CD14-positive monocyte (primary cell): Measurements from ENCODE around the gene SOX5. TPM values are rescaled to one million over a fixed set of nuclear protein-coding genes. Genes with fewer than 3 reads are reported as not detected.

Experiments
- DNase-seq, 3 donors: peaks; one replicate each; pipeline ENCODE4 v3.0.0-alpha.2; 2011 to 2022
- H2AFZ ChIP-seq: 2 replicates; pipeline ENCODE4 v1.6.0; 2012; ENCODE audit warnings: mild to moderate bottlenecking, low read depth, low read length, inconsistent platforms; ENCODE audit not compliant: insufficient read depth, poor library complexity, severe bottlenecking
- H3K27ac ChIP-seq, 2 donors: 1 replicate in 1 of 2; 2 replicates in 1 of 2; pipeline ENCODE4 v1.5.1; 2012 to 2013; ENCODE audit warnings: low read length in 2 of 2, control low read depth in 1 of 2, inconsistent platforms in 1 of 2, low read depth in 1 of 2, mild to moderate bottlenecking in 1 of 2
- H3K27me3 ChIP-seq, 2 donors: one replicate each; pipeline versions ENCODE4 v1.6.0 to v1.6.1; 2011 to 2013; ENCODE audit warnings: low read length in 2 of 2; ENCODE audit not compliant: control insufficient read depth in 2 of 2, insufficient read depth in 2 of 2
- H3K36me3 ChIP-seq, 2 donors: replicated peaks in 1 of 2; 1 replicate in 1 of 2; 2 replicates in 1 of 2; pipeline versions ENCODE4 v1.5.1 to v1.6.1; 2012 to 2013; ENCODE audit warnings: low read length in 2 of 2, control low read depth in 1 of 2, inconsistent platforms in 1 of 2, mild to moderate bottlenecking in 1 of 2; ENCODE audit not compliant: insufficient read depth in 2 of 2, control insufficient read depth in 1 of 2
- H3K4me1 ChIP-seq, 2 donors: 1 replicate in 1 of 2; 2 replicates in 1 of 2; pipeline versions ENCODE4 v1.5.1 to v1.6.1; 2012 to 2013; ENCODE audit warnings: low read length in 2 of 2, control low read depth in 1 of 2, inconsistent platforms in 1 of 2, mild to moderate bottlenecking in 1 of 2, moderate library complexity in 1 of 2; ENCODE audit not compliant: insufficient read depth in 2 of 2, control insufficient read depth in 1 of 2
- H3K4me2 ChIP-seq: replicated peaks from 2 replicates; pipeline ENCODE3; 2012; ENCODE audit warnings: low read length, moderate library complexity, mild to moderate bottlenecking; ENCODE audit not compliant: poor library complexity, severe bottlenecking; ENCODE audit errors: extremely low read depth
- H3K4me3 ChIP-seq, 3 experiments: fragments of 200-600 bp in 1 of 3; sonication (generic) in 1 of 3; replicated peaks in 1 of 3; 1 replicate in 2 of 3; 2 replicates in 1 of 3; pipeline ENCODE4 v1.5.1; 2011 to 2013; ENCODE audit warnings: low read length in 3 of 3, mild to moderate bottlenecking in 3 of 3, control low read depth in 2 of 3, low read depth in 2 of 3, inconsistent platforms in 1 of 3, moderate library complexity in 1 of 3
- H3K79me2 ChIP-seq: 2 replicates; pipeline ENCODE4 v1.6.0; 2012; ENCODE audit warnings: mild to moderate bottlenecking, control low read depth, inconsistent platforms, low read length, moderate library complexity; ENCODE audit not compliant: insufficient read depth
- H3K9ac ChIP-seq: 2 replicates; pipeline ENCODE4 v1.6.0; 2017; ENCODE audit warnings: low read length, mild to moderate bottlenecking; ENCODE audit not compliant: insufficient read depth, poor library complexity, severe bottlenecking
- H3K9me3 ChIP-seq, 2 donors: replicated peaks in 1 of 2; 1 replicate in 1 of 2; 2 replicates in 1 of 2; pipeline versions ENCODE4 v1.5.1 to v1.6.1; 2012 to 2013; ENCODE audit warnings: low read length in 2 of 2, control low read depth in 1 of 2; ENCODE audit not compliant: control insufficient read depth in 1 of 2, insufficient read depth in 1 of 2
- H4K20me1 ChIP-seq: 2 replicates; pipeline ENCODE4 v1.6.0; 2012; ENCODE audit warnings: mild to moderate bottlenecking, low read length, control low read depth, moderate library complexity; ENCODE audit not compliant: insufficient read depth
- H3K27ac Mint-ChIP-seq, 7 donors: one replicate each; pipeline ENCODE4 v1.8.0; 2020; ENCODE audit warnings: mild to moderate bottlenecking in 7 of 7, mixed read lengths in 7 of 7, moderate library complexity in 6 of 7, inconsistent platforms in 2 of 7
- H3K27me3 Mint-ChIP-seq, 3 donors: one replicate each; pipeline ENCODE4 v1.8.0; 2021 to 2022; ENCODE audit warnings: low read depth in 3 of 3, mild to moderate bottlenecking in 3 of 3, mixed read lengths in 3 of 3, moderate library complexity in 3 of 3, inconsistent platforms in 1 of 3
- H3K36me3 Mint-ChIP-seq, 2 donors: one replicate each; pipeline ENCODE4 v1.8.0; 2020; ENCODE audit warnings: mixed read lengths in 2 of 2, inconsistent platforms in 1 of 2, mild to moderate bottlenecking in 1 of 2
- H3K4me1 Mint-ChIP-seq: one replicate; pipeline ENCODE4 v1.8.0; 2020; ENCODE audit warnings: mild to moderate bottlenecking, mixed read lengths
- H3K4me3 Mint-ChIP-seq, 2 donors: one replicate each; pipeline ENCODE4 v1.8.0; 2020; ENCODE audit warnings: mild to moderate bottlenecking in 2 of 2, mixed read lengths in 2 of 2, moderate library complexity in 1 of 2
- H3K9me3 Mint-ChIP-seq, 7 donors: one replicate each; pipeline ENCODE4 v1.8.0; 2020 to 2022; ENCODE audit warnings: mixed read lengths in 7 of 7, mild to moderate bottlenecking in 6 of 7, moderate library complexity in 6 of 7, inconsistent platforms in 2 of 7
- WGBS: methylation state at CpG from one replicate; pipeline ENCODE4 v1.1.5; 2013; ENCODE audit warnings: missing lambda C conversion rate; ENCODE audit not compliant: insufficient coverage; 5-methylcytosine and 5-hydroxymethylcytosine counted together
- intact Hi-C, 2 donors: fragments of 100-400 bp; cut with micrococcal nuclease; formaldehyde crosslinking; loops; one replicate each; pipeline versions ENCODE4 v1.15.0 to v1.15.1; 2023
- polyA plus RNA-seq, 3 donors: library from polyadenylated mRNA; depleted of rRNA in 1 of 3; unstranded in 2 of 3; stranded (reverse) in 1 of 3; fragments of 300-500 nt in 2 of 3; fragments of >200 nt in 1 of 3; fragmentation: Illumina TruSeq in 2 of 3; gene quantifications; 1 replicate in 2 of 3; 2 replicates in 1 of 3; pipeline ENCODE4 v1.2.3, GENCODE V29; 2012 to 2021
- TF ChIP-seq, protein P1 (sequence below): fragments of 200-600 bp; IDR thresholded peaks from one replicate; pipeline ENCODE4 v1.8.0; 2022; ENCODE audit warnings: antibody characterized with exemption, mild to moderate bottlenecking

Gene SOX5
- polyA plus RNA-seq, 3 donors, result not detected

DNA sequence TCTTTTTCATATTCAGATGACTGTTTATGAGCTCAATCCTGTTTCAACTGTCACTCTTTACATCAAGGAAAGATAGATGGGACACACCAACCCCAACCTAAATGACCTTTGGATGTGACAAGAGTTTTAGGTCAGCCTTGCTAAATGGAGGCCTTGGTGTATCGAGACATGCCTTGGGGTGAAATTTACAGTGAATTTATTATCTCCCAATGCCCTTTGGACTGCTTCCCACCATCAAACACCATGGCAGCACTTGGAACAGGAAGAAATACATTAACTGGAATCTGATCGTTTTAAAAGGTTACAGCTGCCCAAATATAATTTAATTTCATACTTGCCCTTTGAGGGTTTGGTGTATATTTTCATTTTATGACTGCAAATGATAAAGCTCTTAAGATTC lies 327.6 kb downstream of the SOX5 start:
- Histone ChIP-seq H3K27me3 (no peaks in the 10 kb centered on the region), H3K4me2 (no peak overlapping the region), H3K4me1 (no peaks in the 10 kb centered on the region), H3K27ac (no peak overlapping the region), H3K9ac (no peak overlapping the region), H4K20me1 (no peaks in the 10 kb centered on the region), H3K79me2 (no peaks in the 10 kb centered on the region), H3K9me3 (peaks cover 0 to 4% of the 10 kb centered on the region in 2 donors), H3K4me3 (no peak overlapping the region), H3K36me3 (no peaks in the 10 kb centered on the region), H2AFZ (no peak overlapping the region)
- H3K4me3 Mint-ChIP-seq, result no peak overlapping the region
- H3K27me3 Mint-ChIP-seq, result no peaks in the 10 kb centered on the region
- DNase-seq, result no peak
- no peak overlapping the region for H3K27ac Mint-ChIP-seq
- WGBS, result 83% methylated on average over 1 of the region's 2 CpGs
- H3K9me3 Mint-ChIP-seq, result peaks cover 2 to 7% (median 3%) of the 10 kb centered on the region in 7 donors
- no peaks in the 10 kb centered on the region for H3K36me3 Mint-ChIP-seq
- intact Hi-C loops, result no loop called here
- no peaks in the 10 kb centered on the region for H3K4me1 Mint-ChIP-seq
- TF ChIP-seq, protein P1, sequence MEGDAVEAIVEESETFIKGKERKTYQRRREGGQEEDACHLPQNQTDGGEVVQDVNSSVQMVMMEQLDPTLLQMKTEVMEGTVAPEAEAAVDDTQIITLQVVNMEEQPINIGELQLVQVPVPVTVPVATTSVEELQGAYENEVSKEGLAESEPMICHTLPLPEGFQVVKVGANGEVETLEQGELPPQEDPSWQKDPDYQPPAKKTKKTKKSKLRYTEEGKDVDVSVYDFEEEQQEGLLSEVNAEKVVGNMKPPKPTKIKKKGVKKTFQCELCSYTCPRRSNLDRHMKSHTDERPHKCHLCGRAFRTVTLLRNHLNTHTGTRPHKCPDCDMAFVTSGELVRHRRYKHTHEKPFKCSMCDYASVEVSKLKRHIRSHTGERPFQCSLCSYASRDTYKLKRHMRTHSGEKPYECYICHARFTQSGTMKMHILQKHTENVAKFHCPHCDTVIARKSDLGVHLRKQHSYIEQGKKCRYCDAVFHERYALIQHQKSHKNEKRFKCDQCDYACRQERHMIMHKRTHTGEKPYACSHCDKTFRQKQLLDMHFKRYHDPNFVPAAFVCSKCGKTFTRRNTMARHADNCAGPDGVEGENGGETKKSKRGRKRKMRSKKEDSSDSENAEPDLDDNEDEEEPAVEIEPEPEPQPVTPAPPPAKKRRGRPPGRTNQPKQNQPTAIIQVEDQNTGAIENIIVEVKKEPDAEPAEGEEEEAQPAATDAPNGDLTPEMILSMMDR, result no peak

- H2AFZ ChIP-seq, result no peak overlapping the region
- H3K4me1 Mint-ChIP-seq, result no peaks in the 10 kb centered on the region
- H3K4me3 Mint-ChIP-seq, result no peak overlapping the region
These were observed 330.8 kb downstream of the SOX5 start for GRCh38 chr12:23618718-23619117.

More at GRCh38 chr12:23618718-23619117, 330.8 kb downstream of the SOX5 start:
- Histone ChIP-seq H3K9ac (no peak overlapping the region), H3K4me2 (no peak overlapping the region), H3K4me3 (no peak overlapping the region), H3K9me3 (peaks cover 6 to 13% of the 10 kb centered on the region in 2 donors), H3K36me3 (no peaks in the 10 kb centered on the region), H3K27me3 (no peaks in the 10 kb centered on the region), H3K4me1 (no peaks in the 10 kb centered on the region), H4K20me1 (no peaks in the 10 kb centered on the region), H3K27ac (no peak overlapping the region), H3K79me2 (no peaks in the 10 kb centered on the region)
- intact Hi-C loops, result no loop called here
- H3K36me3 Mint-ChIP-seq, result no peaks in the 10 kb centered on the region
- DNase-seq, result no peak
- H3K9me3 Mint-ChIP-seq, result peaks cover 0 to 9% (median 6%) of the 10 kb centered on the region in 7 donors
- no CpG with 5 or more reads among the region's 1 CpG for WGBS
- no peaks in the 10 kb centered on the region for H3K27me3 Mint-ChIP-seq
- no peak overlapping the region for H3K27ac Mint-ChIP-seq
- TF ChIP-seq, protein P1, result no peak
